Measurements from ENCODE around the gene NPIPB8. TPM values are rescaled to one million over a fixed set of nuclear protein-coding genes. Genes with fewer than 3 reads are reported as not detected.
A peak's percentile ranks its signal among the peaks of the same experiment; 100 is the strongest.

NPIPB8 gene
- total and polyA plus RNA-seq, 2 of the 13 experiments (the other 11 are each of a cell fraction or from before 2014, with no cell fraction given), result 0.49 to 2.3 TPM

DNA sequence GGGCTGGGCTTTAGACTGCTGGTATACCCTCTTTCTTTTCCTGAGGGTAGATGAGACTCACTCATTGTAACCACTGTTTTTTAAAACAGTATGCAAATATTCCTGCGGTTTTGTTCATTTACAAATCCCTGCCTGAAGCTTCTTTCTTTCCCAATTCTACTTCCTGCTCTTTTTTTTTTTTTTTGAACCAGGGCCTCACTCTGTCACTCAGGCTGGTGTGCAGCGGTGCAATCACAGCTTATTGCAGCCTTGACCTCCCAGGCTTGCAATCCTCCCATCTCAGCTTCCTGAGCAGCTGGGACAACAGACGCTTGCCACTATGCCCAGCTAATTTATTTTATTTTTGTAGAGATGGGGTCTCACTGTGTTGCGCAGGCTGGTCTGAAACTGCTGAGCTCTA lies 20.0 kb upstream of the NPIPB8 start (continued):
- TF ChIP-seq, protein P1, sequence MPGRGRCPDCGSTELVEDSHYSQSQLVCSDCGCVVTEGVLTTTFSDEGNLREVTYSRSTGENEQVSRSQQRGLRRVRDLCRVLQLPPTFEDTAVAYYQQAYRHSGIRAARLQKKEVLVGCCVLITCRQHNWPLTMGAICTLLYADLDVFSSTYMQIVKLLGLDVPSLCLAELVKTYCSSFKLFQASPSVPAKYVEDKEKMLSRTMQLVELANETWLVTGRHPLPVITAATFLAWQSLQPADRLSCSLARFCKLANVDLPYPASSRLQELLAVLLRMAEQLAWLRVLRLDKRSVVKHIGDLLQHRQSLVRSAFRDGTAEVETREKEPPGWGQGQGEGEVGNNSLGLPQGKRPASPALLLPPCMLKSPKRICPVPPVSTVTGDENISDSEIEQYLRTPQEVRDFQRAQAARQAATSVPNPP (CRISPR knock-in tag; IDR thresholded peaks at IDR 0.05), result no peak
- TF ChIP-seq NPAS2 (CRISPR knock-in tag; IDR thresholded peaks at IDR 0.05; ENCODE audit: borderline replicate concordance), result no peak
- TF ChIP-seq ZNF205 (CRISPR knock-in tag; IDR thresholded peaks at IDR 0.05), result no peak
- TF ChIP-seq, protein P2, sequence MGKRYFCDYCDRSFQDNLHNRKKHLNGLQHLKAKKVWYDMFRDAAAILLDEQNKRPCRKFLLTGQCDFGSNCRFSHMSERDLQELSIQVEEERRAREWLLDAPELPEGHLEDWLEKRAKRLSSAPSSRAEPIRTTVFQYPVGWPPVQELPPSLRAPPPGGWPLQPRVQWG (CRISPR knock-in tag; IDR thresholded peaks at IDR 0.05; ENCODE audit: borderline replicate concordance, low read depth), result no peak
- no peak for TF ChIP-seq ZNF543 (CRISPR knock-in tag; IDR thresholded peaks at IDR 0.05)
- TF ChIP-seq MIER3 (CRISPR knock-in tag; IDR thresholded peaks at IDR 0.05; ENCODE audit: borderline replicate concordance), result 0 out of 2 replicates have a peak, but pooled peaks have one; percentile 10
- no peak for TF ChIP-seq ZNF207 (IDR thresholded peaks at IDR 0.05; ENCODE audit: borderline replicate concordance)
- TF ChIP-seq ZNF33A (CRISPR knock-in tag; IDR thresholded peaks at IDR 0.05; ENCODE audit: borderline replicate concordance), result no peak
- TF ChIP-seq, protein P3, sequence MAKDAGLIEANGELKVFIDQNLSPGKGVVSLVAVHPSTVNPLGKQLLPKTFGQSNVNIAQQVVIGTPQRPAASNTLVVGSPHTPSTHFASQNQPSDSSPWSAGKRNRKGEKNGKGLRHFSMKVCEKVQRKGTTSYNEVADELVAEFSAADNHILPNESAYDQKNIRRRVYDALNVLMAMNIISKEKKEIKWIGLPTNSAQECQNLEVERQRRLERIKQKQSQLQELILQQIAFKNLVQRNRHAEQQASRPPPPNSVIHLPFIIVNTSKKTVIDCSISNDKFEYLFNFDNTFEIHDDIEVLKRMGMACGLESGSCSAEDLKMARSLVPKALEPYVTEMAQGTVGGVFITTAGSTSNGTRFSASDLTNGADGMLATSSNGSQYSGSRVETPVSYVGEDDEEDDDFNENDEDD (CRISPR knock-in tag; IDR thresholded peaks at IDR 0.05; ENCODE audit: borderline replicate concordance), result no peak
- no peak for TF ChIP-seq MYNN (CRISPR knock-in tag; IDR thresholded peaks at IDR 0.05; ENCODE audit: low read depth)
- TF ChIP-seq, protein P4, sequence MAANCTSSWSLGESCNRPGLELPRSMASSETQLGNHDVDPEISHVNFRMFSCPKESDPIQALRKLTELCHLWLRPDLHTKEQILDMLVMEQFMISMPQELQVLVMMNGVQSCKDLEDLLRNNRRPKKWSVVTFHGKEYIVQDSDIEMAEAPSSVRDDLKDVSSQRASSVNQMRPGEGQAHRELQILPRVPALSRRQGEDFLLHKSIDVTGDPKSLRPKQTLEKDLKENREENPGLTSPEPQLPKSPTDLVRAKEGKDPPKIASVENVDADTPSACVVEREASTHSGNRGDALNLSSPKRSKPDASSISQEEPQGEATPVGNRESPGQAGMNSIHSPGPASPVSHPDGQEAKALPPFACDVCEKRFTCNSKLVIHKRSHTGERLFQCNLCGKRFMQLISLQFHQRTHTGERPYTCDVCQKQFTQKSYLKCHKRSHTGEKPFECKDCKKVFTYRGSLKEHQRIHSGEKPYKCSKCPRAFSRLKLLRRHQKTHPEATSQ (CRISPR knock-in tag; IDR thresholded peaks at IDR 0.05; ENCODE audit: borderline replicate concordance), result no peak
- TF ChIP-seq, protein P5, sequence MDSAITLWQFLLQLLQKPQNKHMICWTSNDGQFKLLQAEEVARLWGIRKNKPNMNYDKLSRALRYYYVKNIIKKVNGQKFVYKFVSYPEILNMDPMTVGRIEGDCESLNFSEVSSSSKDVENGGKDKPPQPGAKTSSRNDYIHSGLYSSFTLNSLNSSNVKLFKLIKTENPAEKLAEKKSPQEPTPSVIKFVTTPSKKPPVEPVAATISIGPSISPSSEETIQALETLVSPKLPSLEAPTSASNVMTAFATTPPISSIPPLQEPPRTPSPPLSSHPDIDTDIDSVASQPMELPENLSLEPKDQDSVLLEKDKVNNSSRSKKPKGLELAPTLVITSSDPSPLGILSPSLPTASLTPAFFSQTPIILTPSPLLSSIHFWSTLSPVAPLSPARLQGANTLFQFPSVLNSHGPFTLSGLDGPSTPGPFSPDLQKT (CRISPR knock-in tag; IDR thresholded peaks at IDR 0.05; ENCODE audit: borderline replicate concordance), result no peak
- TF ChIP-seq ZNF564 (CRISPR knock-in tag; IDR thresholded peaks at IDR 0.05), result no peak
- TF ChIP-seq XBP1 (CRISPR knock-in tag; IDR thresholded peaks at IDR 0.05), result no peak
- TF ChIP-seq, protein P6, sequence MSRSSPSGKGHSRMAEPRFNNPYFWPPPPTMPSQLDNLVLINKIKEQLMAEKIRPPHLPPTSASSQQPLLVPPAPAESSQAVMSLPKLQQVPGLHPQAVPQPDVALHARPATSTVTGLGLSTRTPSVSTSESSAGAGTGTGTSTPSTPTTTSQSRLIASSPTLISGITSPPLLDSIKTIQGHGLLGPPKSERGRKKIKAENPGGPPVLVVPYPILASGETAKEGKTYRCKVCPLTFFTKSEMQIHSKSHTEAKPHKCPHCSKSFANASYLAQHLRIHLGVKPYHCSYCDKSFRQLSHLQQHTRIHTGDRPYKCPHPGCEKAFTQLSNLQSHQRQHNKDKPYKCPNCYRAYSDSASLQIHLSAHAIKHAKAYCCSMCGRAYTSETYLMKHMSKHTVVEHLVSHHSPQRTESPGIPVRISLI (CRISPR knock-in tag; IDR thresholded peaks at IDR 0.05; ENCODE audit: borderline replicate concordance), result peak; percentile 91
- TF ChIP-seq EEA1 (CRISPR knock-in tag; IDR thresholded peaks at IDR 0.05; ENCODE audit: borderline replicate concordance), result no peak
- TF ChIP-seq ZNF549 (CRISPR knock-in tag; IDR thresholded peaks at IDR 0.05), result no peak
- no peak for TF ChIP-seq ZSCAN29 (CRISPR knock-in tag; conservative IDR thresholded peaks at IDR 0.05)
- TF ChIP-seq ZNF589 (CRISPR knock-in tag; conservative IDR thresholded peaks at IDR 0.05), result no peak
- no peak for TF ChIP-seq ZNF652 (CRISPR knock-in tag; IDR thresholded peaks at IDR 0.05; ENCODE audit: borderline replicate concordance, low read depth)
- no peak for TF ChIP-seq ZNF264 (CRISPR knock-in tag; IDR thresholded peaks at IDR 0.05)
- TF ChIP-seq, protein P7, sequence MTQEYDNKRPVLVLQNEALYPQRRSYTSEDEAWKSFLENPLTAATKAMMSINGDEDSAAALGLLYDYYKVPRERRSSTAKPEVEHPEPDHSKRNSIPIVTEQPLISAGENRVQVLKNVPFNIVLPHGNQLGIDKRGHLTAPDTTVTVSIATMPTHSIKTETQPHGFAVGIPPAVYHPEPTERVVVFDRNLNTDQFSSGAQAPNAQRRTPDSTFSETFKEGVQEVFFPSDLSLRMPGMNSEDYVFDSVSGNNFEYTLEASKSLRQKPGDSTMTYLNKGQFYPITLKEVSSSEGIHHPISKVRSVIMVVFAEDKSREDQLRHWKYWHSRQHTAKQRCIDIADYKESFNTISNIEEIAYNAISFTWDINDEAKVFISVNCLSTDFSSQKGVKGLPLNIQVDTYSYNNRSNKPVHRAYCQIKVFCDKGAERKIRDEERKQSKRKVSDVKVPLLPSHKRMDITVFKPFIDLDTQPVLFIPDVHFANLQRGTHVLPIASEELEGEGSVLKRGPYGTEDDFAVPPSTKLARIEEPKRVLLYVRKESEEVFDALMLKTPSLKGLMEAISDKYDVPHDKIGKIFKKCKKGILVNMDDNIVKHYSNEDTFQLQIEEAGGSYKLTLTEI (CRISPR knock-in tag; conservative IDR thresholded peaks at IDR 0.05), result no peak
- no peak for TF ChIP-seq ZNF10 (CRISPR knock-in tag; IDR thresholded peaks at IDR 0.05; ENCODE audit: borderline replicate concordance, low read depth)

Measured in HepG2 (cell line).